Right lobe of liver (tissue), 6 donors: ENCODE data around the gene NEK8. TPM values are rescaled to one million over a fixed set of nuclear protein-coding genes. Genes with fewer than 3 reads are reported as not detected.

Source experiments
- ATAC-seq, 4 donors: fragments of 200-7000 bp; cut with Tn5 transposase; one replicate each; pipeline ENCODE4 v1.9.1; 2020; ENCODE audit warnings: mild to moderate bottlenecking in 4 of 4, moderate library complexity in 4 of 4
- DNase-seq, 3 donors: peaks; one replicate each; pipeline ENCODE4 v3.0.0-alpha.2; 2020
- H3K27ac ChIP-seq, 3 donors: fragments of 200-600 bp; one replicate each; pipeline ENCODE4 v1.8.0; 2022
- H3K27me3 ChIP-seq, 2 donors: fragments of 200-600 bp; one replicate each; pipeline ENCODE4 v1.8.0; 2022
- H3K36me3 ChIP-seq, 4 donors: fragments of 200-600 bp; sonication (generic) in 1 of 4; one replicate each; pipeline versions ENCODE4 v1.5.1 to v1.8.0; 2017 to 2022; ENCODE audit warnings: control low read depth in 1 of 4
- H3K4me1 ChIP-seq, 4 donors: fragments of 200-600 bp; sonication (generic) in 1 of 4; one replicate each; pipeline versions ENCODE4 v1.5.1 to v1.8.0; 2017 to 2022; ENCODE audit warnings: control low read depth in 1 of 4
- H3K4me3 ChIP-seq, 3 donors: fragments of 200-600 bp; one replicate each; pipeline ENCODE4 v1.8.0; 2022
- H3K9me3 ChIP-seq, 4 donors: fragments of 200-600 bp; sonication (generic) in 1 of 4; one replicate each; pipeline versions ENCODE4 v1.5.1 to v1.8.0; 2017 to 2022; ENCODE audit warnings: control low read depth in 1 of 4
- POLR2A ChIP-seq: fragments of 450-650 bp; IDR thresholded peaks from one replicate; pipeline ENCODE4 v1.6.1; 2017; ENCODE audit warnings: antibody characterized with exemption, mild to moderate bottlenecking
- WGBS: methylation state at CpG from one replicate; pipeline ENCODE4 v1.1.6; 2018; ENCODE audit warnings: low coverage, low lambda C conversion rate; ENCODE audit not compliant: insufficient coverage; ENCODE audit errors: missing lambda C conversion rate; 5-methylcytosine and 5-hydroxymethylcytosine counted together
- intact Hi-C, 2 donors: fragments of 100-400 bp; cut with DNase I; formaldehyde crosslinking; loops; one replicate each; pipeline versions ENCODE4 v1.11.2 to v1.14.1; 2022
- total RNA-seq, 6 experiments: library from RNA; depleted of rRNA in 2 of 6; stranded (reverse); fragments of >200 nt in 2 of 6; fragmentation: NEBNext Ultra II Directional in 3 of 6; extraction: Animal tissue kit (Norgen Biotek cat#: 25700) in 3 of 6; gene quantifications; one replicate each; pipeline versions ENCODE4 v1.1.0 to v1.2.4, GENCODE V29; 2016 to 2023
- TF ChIP-seq, protein P1 (sequence below), 4 donors: fragments of 200-600 bp in 3 of 4; fragments of 450-650 bp in 1 of 4; IDR thresholded peaks; one replicate each; pipeline versions ENCODE4 v1.5.1 to v1.8.0; 2016 to 2022; ENCODE audit warnings: antibody characterized with exemption in 4 of 4, mild to moderate bottlenecking in 2 of 4
- donor health status: DM: no; HTN: yes; CAD: no.
- donor health status: DM: no; HTN: no; CAD: no.
- donor health status: DM: no; HTN: no; CAD: no.
- donor health status: DM: no; HTN: yes; CAD: no.
- donor health status: DM: no; HTN: yes; CAD: no.

NEK8 gene
- total RNA-seq, 6 experiments from 2014 or later = 1.6 to 5.4 (median 3.2) TPM

DNA sequence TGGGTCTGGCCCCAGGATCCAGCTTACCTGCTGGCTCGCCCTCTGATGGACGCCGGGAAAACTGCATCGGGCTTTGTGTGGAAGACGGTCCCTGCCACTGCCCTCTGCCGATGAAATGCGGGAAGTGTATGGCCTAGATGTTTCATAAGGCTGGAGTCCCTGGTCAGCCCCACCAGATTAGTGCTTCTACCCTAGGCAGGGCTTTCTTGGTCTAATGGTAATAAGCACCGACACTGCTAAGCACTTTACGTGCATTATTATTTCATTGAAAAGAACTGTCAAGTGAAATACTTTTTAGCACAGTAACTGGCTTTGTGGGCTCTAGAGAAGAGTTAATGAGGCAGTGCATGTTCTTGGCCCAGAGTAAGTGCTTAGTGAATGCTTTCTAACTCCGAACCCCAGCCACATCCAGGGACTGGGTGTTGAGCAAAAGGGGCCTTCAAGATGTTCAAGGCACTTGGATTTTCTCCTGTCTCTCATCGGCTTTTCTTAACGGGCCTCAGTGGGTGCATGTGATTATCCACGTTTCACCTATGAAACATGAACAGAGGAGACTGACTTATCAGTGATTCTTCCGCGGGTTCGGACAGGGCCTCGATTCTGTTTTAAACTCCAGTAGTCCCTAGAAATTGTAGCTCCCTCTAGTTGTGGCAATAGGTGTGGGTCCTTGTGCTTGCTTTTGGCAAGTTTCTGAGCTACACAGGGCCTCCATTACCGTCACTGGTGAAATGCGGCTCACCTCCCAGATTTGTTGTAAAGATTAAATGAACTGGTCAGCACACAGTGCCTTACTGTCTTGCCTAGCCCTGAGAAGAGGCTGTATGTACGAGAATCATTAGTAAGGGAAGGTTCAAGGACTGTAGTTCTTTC is 21.8 kb downstream of the NEK8 start:
- H3K27ac ChIP-seq = no peak overlapping the region
- WGBS = 27% methylated on average over 18 of the region's 20 CpGs
- DNase-seq = peak; percentile 90 to 92 (median 92)
- peaks cover 5 to 45% (median 16%) of the 10 kb centered on the region in 4 donors for H3K36me3 ChIP-seq
- H3K9me3 ChIP-seq = no peaks in the 10 kb centered on the region
- no peaks in the 10 kb centered on the region for H3K27me3 ChIP-seq
- H3K4me3 ChIP-seq = no peak overlapping the region
- no peak for TF ChIP-seq POLR2A
- TF ChIP-seq, protein P1, sequence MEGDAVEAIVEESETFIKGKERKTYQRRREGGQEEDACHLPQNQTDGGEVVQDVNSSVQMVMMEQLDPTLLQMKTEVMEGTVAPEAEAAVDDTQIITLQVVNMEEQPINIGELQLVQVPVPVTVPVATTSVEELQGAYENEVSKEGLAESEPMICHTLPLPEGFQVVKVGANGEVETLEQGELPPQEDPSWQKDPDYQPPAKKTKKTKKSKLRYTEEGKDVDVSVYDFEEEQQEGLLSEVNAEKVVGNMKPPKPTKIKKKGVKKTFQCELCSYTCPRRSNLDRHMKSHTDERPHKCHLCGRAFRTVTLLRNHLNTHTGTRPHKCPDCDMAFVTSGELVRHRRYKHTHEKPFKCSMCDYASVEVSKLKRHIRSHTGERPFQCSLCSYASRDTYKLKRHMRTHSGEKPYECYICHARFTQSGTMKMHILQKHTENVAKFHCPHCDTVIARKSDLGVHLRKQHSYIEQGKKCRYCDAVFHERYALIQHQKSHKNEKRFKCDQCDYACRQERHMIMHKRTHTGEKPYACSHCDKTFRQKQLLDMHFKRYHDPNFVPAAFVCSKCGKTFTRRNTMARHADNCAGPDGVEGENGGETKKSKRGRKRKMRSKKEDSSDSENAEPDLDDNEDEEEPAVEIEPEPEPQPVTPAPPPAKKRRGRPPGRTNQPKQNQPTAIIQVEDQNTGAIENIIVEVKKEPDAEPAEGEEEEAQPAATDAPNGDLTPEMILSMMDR (IDR thresholded peaks at IDR 0.05) = peak; percentile 99 to 100 (median 100)
- peaks cover 0 to 21% (median 9%) of the 10 kb centered on the region in 4 donors for H3K4me1 ChIP-seq
- intact Hi-C loops = loop anchor here (10.0 kb wide), 1 partner anchor 164 kb away; no protein-coding TSS in a partner anchor
- peak; percentile 77 to 87 (median 84) for ATAC-seq

GRCh38 chr17:28751600-28752366 is 23.2 kb downstream of the NEK8 start:
- no peak overlapping the region for H3K27ac ChIP-seq
- no peaks in the 10 kb centered on the region for H3K9me3 ChIP-seq
- 93% methylated on average over 6 of the region's 10 CpGs for WGBS
- TF ChIP-seq, protein P1 (IDR thresholded peaks at IDR 0.05) = no peak
- no peak for TF ChIP-seq POLR2A
- intact Hi-C loops = loop anchor here (10.0 kb wide), 1 partner anchor 163 kb away; no protein-coding TSS in a partner anchor
- peaks cover 5 to 45% (median 16%) of the 10 kb centered on the region in 4 donors for H3K36me3 ChIP-seq
- H3K4me3 ChIP-seq = no peak overlapping the region
- peaks cover 0 to 7% (median 2%) of the 10 kb centered on the region in 4 donors for H3K4me1 ChIP-seq
- no peaks in the 10 kb centered on the region for H3K27me3 ChIP-seq
- ATAC-seq (no peak), DNase-seq (no peak)

- WGBS = 75% methylated on average over 2 of the region's 7 CpGs
Observed at GRCh38 chr17:28755486-28755885, 26.9 kb downstream of the NEK8 start.

More at GRCh38 chr17:28755486-28755885, 26.9 kb downstream of the NEK8 start:
- H3K4me1 ChIP-seq = no peaks in the 10 kb centered on the region
- no peak for TF ChIP-seq POLR2A
- TF ChIP-seq, protein P1 (IDR thresholded peaks at IDR 0.05) = no peak
- no peak for ATAC-seq
- no peak overlapping the region for H3K27ac ChIP-seq
- no peak overlapping the region for H3K4me3 ChIP-seq
- no peaks in the 10 kb centered on the region for H3K9me3 ChIP-seq
- DNase-seq = no peak
- intact Hi-C loops = loop anchor here (10.0 kb wide), 1 partner anchor 159 kb away; no protein-coding TSS in a partner anchor
- H3K36me3 ChIP-seq = peaks cover 0 to 20% (median 5%) of the 10 kb centered on the region in 4 donors
- H3K27me3 ChIP-seq = no peaks in the 10 kb centered on the region
